ENCODE results near the gene NUP54.

The NUP54 gene

GRCh38 chr4:76144546-76144945 is 3.7 kb downstream of the NUP54 start:
- no peak for DNase-seq

GRCh38 chr4:76141241-76141640 is 7.0 kb downstream of the NUP54 start:
- no peak for DNase-seq

- no peak for DNase-seq
These were observed 20.4 kb downstream of the NUP54 start for GRCh38 chr4:76127754-76128153.

- DNase-seq, result no peak
These were observed 22.4 kb downstream of the NUP54 start for GRCh38 chr4:76125816-76126215.

- DNase-seq, result no peak
These were observed 28.0 kb downstream of the NUP54 start for GRCh38 chr4:76120199-76120598.

GRCh38 chr4:76117536-76117935 is 30.7 kb downstream of the NUP54 start:
- no peak for DNase-seq

- DNase-seq, result no peak
These were observed 31.4 kb downstream of the NUP54 start for GRCh38 chr4:76116821-76117220.

GRCh38 chr4:76108467-76109181 is 39.6 kb downstream of the NUP54 start:
- DNase-seq, result no peak

GRCh38 chr4:76106442-76106841 is 41.8 kb downstream of the NUP54 start:
- DNase-seq, result no peak

- DNase-seq, result no peak
These were observed 42.5 kb downstream of the NUP54 start for GRCh38 chr4:76105652-76106051.

- DNase-seq, result no peak
These were observed 52.1 kb downstream of the NUP54 start for GRCh38 chr4:76096076-76096475.

GRCh38 chr4:76095568-76095967 is 52.6 kb downstream of the NUP54 start:
- no peak for DNase-seq

GRCh38 chr4:76091052-76091451 is 57.1 kb downstream of the NUP54 start:
- DNase-seq, result no peak

- DNase-seq, result no peak
These were observed 57.9 kb downstream of the NUP54 start for GRCh38 chr4:76090241-76090691.

GRCh38 chr4:76088719-76089118 is 59.5 kb downstream of the NUP54 start:
- no peak for DNase-seq

GRCh38 chr4:76087007-76087769 is 61.0 kb downstream of the NUP54 start:
- DNase-seq, result no peak

- no peak for DNase-seq
These were observed 63.7 kb downstream of the NUP54 start for GRCh38 chr4:76084542-76084941.

GRCh38 chr4:76083386-76083988 is 64.7 kb downstream of the NUP54 start:
- DNase-seq, result no peak

- no peak for DNase-seq
These were observed 70.1 kb downstream of the NUP54 start for GRCh38 chr4:76078033-76078613.

GRCh38 chr4:76074993-76075600 is 73.1 kb downstream of the NUP54 start:
- no peak for DNase-seq

GRCh38 chr4:76074468-76074867 is 73.7 kb downstream of the NUP54 start, which contains the start of gene ART3:
Gene ART3 (plus strand): TSS chr4:76074709. CDS start chr4:76075890, 1,181 bp downstream.
- DNase-seq, result no peak

- DNase-seq, result no peak
These were observed 75.4 kb downstream of the NUP54 start for GRCh38 chr4:76072760-76073159.

All from activated effector memory CD4-positive, alpha-beta T cell treated with Interleukin-2 at 50 U/mL for 16 hours (primary cell).